H54 (cell line): Measurements from ENCODE around the gene FAM118B.

ENCODE experiments used
- DNase-seq: peaks from one replicate; pipeline ENCODE4 v3.0.0; 2011; ENCODE audit warnings: low spot score, mixed read lengths; ENCODE audit not compliant: insufficient read length
- FAIRE-seq: peaks from 3 replicates; lab custom pipeline; 2011; peaks lifted over from hg19 to GRCh38; lab: Jason Lieb, UNC
- POLR2A ChIP-seq: IDR thresholded peaks from 2 replicates; pipeline ENCODE4 v1.6.1; 2011; ENCODE audit warnings: low read depth, mild to moderate bottlenecking, low read length

The FAM118B gene

DNA sequence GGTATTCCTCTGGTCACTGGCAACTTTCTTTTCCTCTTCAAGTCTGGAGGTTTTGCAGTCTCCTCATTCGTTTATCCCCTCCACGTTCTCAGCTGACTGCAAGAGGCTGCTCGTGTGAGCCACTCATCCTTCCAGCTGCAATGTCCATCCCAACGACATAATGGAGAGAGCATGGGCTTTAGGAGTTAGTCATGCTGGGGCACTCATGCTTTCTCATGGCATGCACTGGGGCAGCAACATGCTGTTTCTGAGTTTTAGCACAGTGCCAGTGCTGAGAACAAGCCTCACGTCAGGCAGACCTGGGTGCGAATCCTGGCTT is 99.4 kb downstream of the FAM118B start:
- TF ChIP-seq POLR2A, result no peak
- no peak for FAIRE-seq

GRCh38 chr11:126311401-126312291 is 100.1 kb downstream of the FAM118B start:
- no peak for FAIRE-seq
- no peak for TF ChIP-seq POLR2A
- no peak for DNase-seq

More for the DNA sequence above, 99.4 kb downstream of the FAM118B start:
- no peak for DNase-seq
